ENCODE results near the gene LKAAEAR1.

GRCh38 chr20:64067005-64067632 is 17.1 kb downstream of the LKAAEAR1 start:
- TF ChIP-seq TAF1 (IDR thresholded peaks at IDR 0.05; ENCODE audit: low read depth): no peak
- TF ChIP-seq YY1 (IDR thresholded peaks at IDR 0.05; ENCODE audit: low read depth): no peak
- TF ChIP-seq TCF12 (IDR thresholded peaks at IDR 0.05; ENCODE audit: low read depth): no peak
